Left lobe of liver (tissue), 2 donors: ENCODE results near the gene SUCO. TPM values are rescaled to one million over a fixed set of nuclear protein-coding genes. Genes with fewer than 3 reads are reported as not detected.

ENCODE experiments used
- ATAC-seq: fragments of 200-7000 bp; cut with Tn5 transposase; one replicate; pipeline ENCODE4 v1.9.1; 2020; ENCODE audit warnings: mild to moderate bottlenecking, moderate library complexity
- DNase-seq: peaks from one replicate; pipeline ENCODE4 v3.0.0-alpha.2; 2020; ENCODE audit warnings: low spot score
- total RNA-seq: library from RNA; stranded (reverse); gene quantifications from one replicate; pipeline ENCODE4 v1.2.1, GENCODE V29; 2021
- donor health status: DM: no; HTN: no; CAD: no; lungs with moderate emphysema.
- donor health status: DM: no; HTN: yes; CAD: no.

SUCO gene
- total RNA-seq, 1 donor from 2014 or later: 6.1 TPM

- DNase-seq: no peak
- ATAC-seq: no peak
These were observed 18.8 kb upstream of the SUCO start for GRCh38 chr1:172514108-172514507.

GRCh38 chr1:172515436-172515835, 17.5 kb upstream of the SUCO start:
- DNase-seq (no peak), ATAC-seq (no peak)

DNA sequence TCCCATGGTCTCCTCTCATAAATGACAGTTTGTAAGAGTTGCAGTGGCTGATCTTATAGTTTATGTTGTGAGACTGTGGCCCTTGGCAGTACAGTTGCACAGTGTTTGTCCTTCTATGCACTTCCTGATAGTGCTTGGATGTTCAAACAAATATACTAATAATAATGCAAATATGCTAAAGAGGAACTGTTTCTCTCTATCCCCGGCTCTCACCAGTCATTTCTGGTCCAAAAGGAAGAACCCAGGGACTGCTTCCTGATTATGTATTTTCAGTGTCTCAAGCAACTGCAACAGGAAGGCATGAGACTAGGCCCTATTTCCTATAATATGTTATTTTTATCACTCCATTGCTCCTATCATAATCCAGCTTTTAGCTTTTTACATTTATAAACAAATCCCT, 17.0 kb upstream of the SUCO start:
- ATAC-seq (no peak), DNase-seq (no peak)

GRCh38 chr1:172517081-172517480, 15.9 kb upstream of the SUCO start:
- DNase-seq (no peak), ATAC-seq (no peak)

- DNase-seq: no peak
- ATAC-seq: no peak
These were observed 15.4 kb upstream of the SUCO start for GRCh38 chr1:172517545-172517944.

DNA sequence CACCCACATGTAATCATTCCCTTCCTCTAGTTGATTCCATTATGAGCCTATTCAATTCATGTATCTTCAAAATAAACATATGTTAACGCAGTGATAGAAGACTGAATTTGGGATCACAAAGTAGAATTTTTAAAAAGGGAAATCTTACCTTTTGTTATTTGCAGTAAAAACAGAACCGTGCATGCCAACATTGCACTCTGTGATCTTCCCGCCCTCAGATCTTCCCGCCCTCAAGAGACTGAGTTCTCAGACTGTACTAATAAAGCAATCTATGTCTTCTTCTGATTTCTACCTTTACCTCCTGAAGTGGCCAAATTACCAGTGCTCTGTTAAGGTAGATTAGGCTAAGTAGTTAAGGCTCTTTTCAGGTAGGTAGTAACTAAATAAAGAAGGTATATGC, 3.6 kb upstream of the SUCO start:
- DNase-seq (no peak), ATAC-seq (no peak)

DNA sequence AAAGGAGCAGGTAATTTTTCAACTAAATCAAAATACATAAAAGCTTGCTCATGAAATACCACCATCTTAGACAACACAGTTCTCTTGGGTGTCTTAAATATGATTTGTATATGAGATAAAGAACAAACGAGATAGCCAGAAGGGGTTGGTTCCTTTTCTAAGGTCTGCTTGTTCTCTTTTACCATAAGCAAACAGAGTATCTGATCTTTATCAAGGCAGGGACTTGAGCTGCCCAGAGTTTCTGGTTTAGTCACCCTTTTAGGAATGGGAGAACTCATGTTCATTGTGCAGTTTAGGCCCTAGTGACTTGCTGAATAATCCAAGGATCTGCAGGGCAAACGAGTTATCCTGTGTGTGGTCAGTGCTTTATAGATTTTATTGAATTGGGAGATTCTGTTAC, 3.0 kb upstream of the SUCO start:
- no peak for ATAC-seq

DNA sequence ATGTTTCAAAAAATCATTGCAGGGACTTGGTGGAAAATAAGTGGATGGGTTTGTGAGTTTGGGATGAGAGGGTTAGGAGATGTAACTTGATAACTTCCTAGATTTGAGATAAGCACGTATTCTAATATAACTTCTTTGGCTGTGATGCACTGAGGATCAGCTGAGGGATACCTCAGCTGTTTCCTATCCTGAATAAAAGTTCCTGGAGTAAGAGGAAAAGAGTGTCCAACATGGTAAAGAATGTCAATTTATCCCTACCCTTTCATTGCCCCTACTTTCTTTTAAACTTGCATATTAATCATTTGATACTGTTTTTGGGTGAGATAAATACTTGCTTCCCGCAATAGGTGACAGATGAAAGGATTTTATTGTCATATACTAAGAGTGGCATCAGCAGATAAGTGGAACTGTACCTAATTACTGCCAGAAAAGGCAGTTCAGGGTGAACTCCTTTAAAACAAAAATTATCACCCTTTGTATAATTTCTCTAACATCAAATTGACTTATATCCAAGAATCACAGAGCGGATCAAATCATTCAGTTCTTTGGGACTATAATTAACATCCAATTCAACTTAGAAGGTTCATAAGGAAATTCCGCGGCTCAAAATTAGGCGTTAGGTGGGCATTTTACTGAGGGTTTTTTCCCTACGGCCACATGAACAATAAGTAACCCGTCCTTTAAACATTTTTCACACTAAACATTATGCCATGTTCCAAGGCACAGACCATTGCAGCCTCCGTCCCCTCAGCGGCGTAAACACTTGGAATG, 1.4 kb upstream of the SUCO start:
- DNase-seq (no peak), ATAC-seq (no peak)

More for the DNA sequence above, 3.0 kb upstream of the SUCO start:
- DNase-seq: no peak

- peak; percentile 91 for DNase-seq
- ATAC-seq: peak; percentile 80
These were observed 709 bp upstream of the SUCO start for GRCh38 chr1:172532183-172532699.

GRCh38 chr1:172533513-172534151, 682 bp downstream of the SUCO start:
- ATAC-seq (peak; percentile 35), DNase-seq (peak; percentile 49)

DNA sequence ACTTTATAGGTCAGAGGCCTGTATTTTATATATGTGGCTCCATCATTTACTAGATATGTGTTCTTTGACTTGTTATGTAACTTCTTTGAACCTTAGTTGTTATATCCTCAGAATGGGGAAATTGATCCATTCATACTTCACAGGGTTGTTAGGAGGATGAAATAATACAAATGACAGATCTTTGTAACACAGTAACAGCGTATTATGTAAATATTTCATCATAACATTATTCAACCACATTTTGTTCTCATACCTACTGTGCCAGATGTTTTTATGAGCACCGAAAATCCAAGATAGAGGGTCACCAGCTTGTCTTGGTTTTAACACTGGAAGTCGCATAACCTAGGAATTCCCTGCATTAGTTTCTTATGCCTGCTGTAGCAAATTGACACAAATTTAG, 3.3 kb downstream of the SUCO start:
- no peak for DNase-seq
- ATAC-seq: no peak

- ATAC-seq: no peak
These were observed 4.4 kb downstream of the SUCO start for GRCh38 chr1:172537366-172537765.

GRCh38 chr1:172537827-172538391, 5.0 kb downstream of the SUCO start:
- no peak for DNase-seq
- no peak for ATAC-seq

More at GRCh38 chr1:172537366-172537765, 4.4 kb downstream of the SUCO start:
- no peak for DNase-seq

GRCh38 chr1:172540635-172541034, 7.7 kb downstream of the SUCO start:
- ATAC-seq: no peak
- no peak for DNase-seq

- DNase-seq (no peak), ATAC-seq (no peak)
These were observed 11.6 kb downstream of the SUCO start for GRCh38 chr1:172544481-172545104.

GRCh38 chr1:172545396-172546004, 12.6 kb downstream of the SUCO start:
- no peak for DNase-seq
- ATAC-seq: no peak

DNA sequence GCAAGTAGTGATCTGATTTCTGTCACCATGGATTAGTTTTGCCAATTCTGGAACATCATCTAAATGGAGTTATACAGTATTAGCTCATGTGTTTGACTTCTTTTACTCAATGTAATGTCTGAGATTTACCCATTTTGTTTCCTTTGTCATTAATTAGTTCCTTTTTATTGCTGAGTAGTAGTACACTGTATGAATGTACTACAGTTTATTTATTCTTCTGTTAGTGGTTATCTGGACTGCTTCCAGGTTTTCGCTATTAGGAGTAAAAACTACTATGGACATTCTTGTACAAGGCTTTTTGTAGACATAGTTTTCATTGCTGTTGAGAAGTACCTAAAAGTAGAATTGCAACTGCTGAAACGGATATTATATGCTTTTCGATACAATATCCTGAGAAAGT, 14.1 kb downstream of the SUCO start:
- ATAC-seq: peak; percentile 23

DNA sequence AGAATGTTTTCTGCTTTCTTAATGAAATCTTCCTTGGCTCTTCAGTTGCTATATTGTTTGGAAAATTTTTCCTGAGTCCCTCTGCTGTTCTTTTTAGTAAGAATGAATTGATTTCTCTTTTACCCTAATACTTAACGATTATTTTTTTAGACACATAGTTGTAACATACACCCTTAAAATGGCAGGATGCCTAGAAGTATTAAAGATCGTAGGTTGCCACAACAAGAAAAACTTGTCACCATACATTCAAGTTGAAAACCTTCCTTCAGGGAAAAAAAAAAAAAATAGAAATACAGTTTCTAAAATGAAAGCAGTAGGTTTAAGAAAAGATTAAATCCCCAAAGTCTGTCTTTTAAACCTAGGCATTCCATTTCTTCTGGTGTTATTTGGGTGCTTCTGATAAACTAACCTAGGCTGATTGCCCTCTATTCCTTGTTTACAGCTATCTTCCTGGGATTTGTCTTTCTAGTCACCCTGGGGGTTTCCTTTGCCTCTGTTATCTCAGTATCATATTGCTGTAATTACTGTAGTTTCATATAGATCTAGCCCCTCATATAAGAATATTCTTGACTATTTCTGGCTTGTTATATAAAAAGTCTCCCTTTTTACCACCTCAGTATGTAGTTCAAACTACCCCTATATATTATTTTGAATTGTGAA, 16.8 kb downstream of the SUCO start:
- DNase-seq (no peak), ATAC-seq (no peak)

More for the DNA sequence above, 14.1 kb downstream of the SUCO start:
- no peak for DNase-seq

DNA sequence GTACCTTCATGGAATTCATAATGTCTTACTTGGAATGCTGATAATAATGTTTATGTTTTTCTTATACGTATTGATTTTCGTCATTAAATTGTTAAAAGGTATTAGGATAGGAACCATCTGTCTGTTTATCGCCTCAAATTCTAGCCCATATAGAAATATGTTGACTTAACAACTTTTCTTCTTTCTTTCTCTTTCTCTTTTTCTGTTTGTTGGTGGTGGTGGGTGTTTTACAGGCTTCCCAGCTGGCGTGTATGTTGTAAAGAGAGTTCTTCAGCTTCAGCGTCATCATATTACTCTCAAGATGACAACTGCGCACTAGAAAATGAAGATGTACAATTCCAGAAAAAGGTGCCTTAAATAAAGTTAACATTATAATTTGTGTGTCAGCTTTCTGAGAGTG, 18.3 kb downstream of the SUCO start:
- DNase-seq: no peak
- ATAC-seq: no peak

DNA sequence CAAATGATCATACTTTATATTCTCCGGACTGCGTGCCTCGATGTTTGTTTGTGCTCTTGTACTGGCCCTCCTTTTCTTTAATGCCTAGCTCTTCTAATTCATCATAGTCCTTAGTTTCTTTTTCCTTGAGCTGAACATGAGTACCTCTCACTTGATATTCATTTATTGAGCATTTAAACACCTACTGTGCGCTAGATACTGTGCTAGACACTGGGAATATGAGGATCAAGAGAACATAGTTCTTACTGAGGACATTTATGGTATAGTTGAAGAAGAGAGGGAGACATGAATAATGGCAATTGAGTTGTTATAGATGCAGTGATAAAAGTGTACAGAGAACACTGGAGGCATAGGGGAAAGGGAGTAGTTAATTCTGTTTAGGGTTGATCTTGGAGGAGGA, 22.0 kb downstream of the SUCO start:
- no peak for ATAC-seq
- DNase-seq: no peak

GRCh38 chr1:172556461-172556860, 23.5 kb downstream of the SUCO start:
- ATAC-seq: no peak

More at GRCh38 chr1:172556461-172556860, 23.5 kb downstream of the SUCO start:
- no peak for DNase-seq
